H1 (cell line): ENCODE results near the gene JUP.

Experiments
- BRCA1 ChIP-seq: IDR thresholded peaks from 2 replicates; pipeline ENCODE4 v1.6.1; 2012; ENCODE audit warnings: low read depth, low read length, improper control_type of control experiment
- CHD7 ChIP-seq: fragments of 300-600 bp; sonication (generic); IDR thresholded peaks from 2 replicates; pipeline ENCODE4 v1.7.1; 2012; ENCODE audit warnings: low read length, moderate library complexity, mild to moderate bottlenecking, inconsistent platforms; ENCODE audit not compliant: insufficient replicate concordance
- CTCF ChIP-seq, 3 experiments: IDR thresholded peaks; 1 replicate in 2 of 3; 2 replicates in 1 of 3; pipeline versions ENCODE4 v1.5.1 to v1.6.1; 2011; ENCODE audit warnings: low read length in 3 of 3, mild to moderate bottlenecking in 3 of 3, inconsistent platforms in 2 of 3, low read depth in 1 of 3, moderate library complexity in 1 of 3; ENCODE audit not compliant: insufficient read depth in 1 of 3; ENCODE audit errors: control extremely low read depth in 1 of 3
- EZH2 ChIP-seq: fragments of 200-600 bp; sonication (generic); IDR thresholded peaks from 2 replicates; pipeline ENCODE4 v1.7.1; 2012; ENCODE audit warnings: low read depth, mild to moderate bottlenecking, moderate library complexity, low read length, inconsistent platforms; ENCODE audit not compliant: severe bottlenecking
- POLR2AphosphoS5 ChIP-seq: IDR thresholded peaks from 2 replicates; pipeline ENCODE4 v1.6.1; 2011; ENCODE audit warnings: low read depth, low read length
- RFX5 ChIP-seq: IDR thresholded peaks from 2 replicates; pipeline ENCODE4 v1.6.1; 2011; ENCODE audit warnings: low read depth, low read length, improper control_type of control experiment, borderline replicate concordance
- TEAD4 ChIP-seq: IDR thresholded peaks from 2 replicates; pipeline ENCODE4 v1.6.1; 2012; ENCODE audit warnings: low read depth, low read length, inconsistent platforms, mixed read lengths
- YY1 ChIP-seq: IDR thresholded peaks from 2 replicates; pipeline ENCODE4 v1.6.1; 2011; ENCODE audit warnings: low read depth, mild to moderate bottlenecking, low read length

DNA sequence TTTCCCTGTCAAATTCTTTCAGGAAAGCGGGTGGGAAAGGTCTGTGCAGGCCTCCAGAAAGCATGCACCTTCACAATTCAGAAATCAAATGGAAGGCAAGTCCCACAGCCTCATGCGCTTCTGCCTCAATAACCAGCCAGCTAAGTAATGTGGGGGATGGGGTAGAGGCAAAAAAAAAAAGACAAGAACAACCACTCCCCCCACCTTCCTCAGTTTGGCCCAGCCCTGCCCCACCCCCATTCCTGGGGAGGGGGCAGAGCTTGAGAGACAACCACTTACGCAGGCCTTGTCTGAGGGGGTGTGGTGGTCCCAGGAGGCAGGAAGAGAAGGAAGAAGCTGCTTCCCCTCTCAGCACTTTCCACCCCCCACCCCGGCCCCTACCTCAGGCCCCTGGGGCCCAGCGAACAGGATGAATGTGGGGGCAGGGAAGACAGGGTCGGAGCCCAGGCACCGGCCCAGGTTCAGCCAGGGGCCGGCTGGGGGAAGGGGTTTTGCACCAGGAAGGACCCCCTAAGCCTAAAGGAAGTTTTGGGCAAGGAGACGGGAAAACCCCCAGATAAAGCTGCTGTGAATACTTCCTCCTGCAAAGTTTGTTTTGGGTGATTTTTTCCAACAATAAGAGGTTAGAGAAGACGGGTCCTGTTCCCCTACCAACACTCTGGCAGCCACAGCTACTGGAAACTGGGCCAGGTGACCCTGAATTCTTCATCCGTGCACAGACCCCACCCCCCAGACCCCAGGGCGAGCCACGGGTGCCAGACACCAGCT is 1.2 kb downstream of the JUP start:
- TF ChIP-seq CHD7, result no peak
- peak; percentile 48 for TF ChIP-seq POLR2AphosphoS5
- peak; percentile 96 for TF ChIP-seq TEAD4
- no peak for TF ChIP-seq BRCA1
- TF ChIP-seq CTCF (IDR thresholded peaks at IDR 0.05; ENCODE audit: control extremely low read depth in 1 of 3, insufficient read depth in 1 of 3, low read depth in 1 of 3, low read length in 3 of 3), result no peak
- no peak for TF ChIP-seq RFX5
- TF ChIP-seq EZH2, result no peak
- TF ChIP-seq YY1, result no peak
